HG02870 (cell line): Measurements from ENCODE around the gene GPC1.
"Not testable (repeated sequence)": the region's sequence is repeated elsewhere in the genome, so short reads cannot be mapped to it uniquely, and the experiment has no call there.

Experiments used
- ATAC-seq: cut with Tn5 transposase; IDR thresholded peaks from one replicate; pipeline ENCODE4 v1.9.1; 2021; ENCODE audit warnings: mild to moderate bottlenecking, moderate library complexity; ENCODE audit not compliant: unreplicated experiment

The GPC1 gene

GRCh38 chr2:240494194-240494793 lies 58.8 kb downstream of the GPC1 start:
- no peak for ATAC-seq

GRCh38 chr2:240494942-240495341 lies 59.5 kb downstream of the GPC1 start:
- ATAC-seq = not testable (repeated sequence)

GRCh38 chr2:240497082-240497481 lies 61.6 kb downstream of the GPC1 start:
- not testable (repeated sequence) for ATAC-seq

GRCh38 chr2:240498171-240498957 lies 62.9 kb downstream of the GPC1 start:
- ATAC-seq = no peak

GRCh38 chr2:240498958-240499260 lies 63.4 kb downstream of the GPC1 start:
- ATAC-seq = no peak

GRCh38 chr2:240499309-240500301 lies 64.1 kb downstream of the GPC1 start:
- no peak for ATAC-seq

- no peak for ATAC-seq
These were observed 65.3 kb downstream of the GPC1 start for GRCh38 chr2:240500561-240501423.

- ATAC-seq = no peak
These were observed 66.1 kb downstream of the GPC1 start for GRCh38 chr2:240501531-240501991.

GRCh38 chr2:240502059-240502429 lies 66.6 kb downstream of the GPC1 start:
- ATAC-seq = no peak

GRCh38 chr2:240502430-240503121 lies 67.1 kb downstream of the GPC1 start:
- no peak for ATAC-seq

- ATAC-seq = no peak
These were observed 67.9 kb downstream of the GPC1 start for GRCh38 chr2:240503375-240503774.

GRCh38 chr2:240503848-240504247 lies 68.4 kb downstream of the GPC1 start:
- ATAC-seq = no peak

- ATAC-seq = no peak
These were observed 70.4 kb downstream of the GPC1 start for GRCh38 chr2:240505910-240506309.

- no peak for ATAC-seq
These were observed 71.1 kb downstream of the GPC1 start for GRCh38 chr2:240506406-240507059.

- no peak for ATAC-seq
These were observed 71.8 kb downstream of the GPC1 start for GRCh38 chr2:240507060-240507777.

- no peak for ATAC-seq
These were observed 72.4 kb downstream of the GPC1 start for GRCh38 chr2:240507778-240508251.

- ATAC-seq = no peak
These were observed 73.5 kb downstream of the GPC1 start for GRCh38 chr2:240508832-240509545.
